GM23248 (cell line): ENCODE data around the gene GMCL2. TPM values are rescaled to one million over a fixed set of nuclear protein-coding genes. Genes with fewer than 3 reads are reported as not detected.

Experiments used
- DNase-seq: peaks from one replicate; pipeline ENCODE4 v3.0.0-alpha.2; 2015
- H2AFZ ChIP-seq: fragments of 200-600 bp; sonication (generic); 2 replicates; pipeline ENCODE4 v1.6.1; 2016; ENCODE audit warnings: antibody characterized with exemption
- H3F3A ChIP-seq: fragments of 200-600 bp; sonication (generic); 2 replicates; pipeline ENCODE4 v1.6.1; 2016; ENCODE audit warnings: mild to moderate bottlenecking, antibody characterized with exemption, mixed run types; ENCODE audit not compliant: insufficient read depth
- H3K27ac ChIP-seq: fragments of 200-600 bp; sonication (generic); 2 replicates; pipeline ENCODE4 v1.5.1; 2016; ENCODE audit warnings: mild to moderate bottlenecking
- H3K27me3 ChIP-seq: fragments of 200-600 bp; sonication (generic); replicated peaks from 2 replicates; pipeline ENCODE4 v1.6.1; 2016; ENCODE audit warnings: mild to moderate bottlenecking; ENCODE audit not compliant: insufficient read depth
- H3K36me3 ChIP-seq: fragments of 200-600 bp; sonication (generic); 2 replicates; pipeline ENCODE4 v1.6.1; 2016; ENCODE audit warnings: low read depth, mild to moderate bottlenecking
- H3K4me1 ChIP-seq: fragments of 200-600 bp; sonication (generic); 2 replicates; pipeline ENCODE4 v1.6.1; 2016; ENCODE audit warnings: mild to moderate bottlenecking; ENCODE audit not compliant: insufficient read depth
- H3K4me2 ChIP-seq: fragments of 200-600 bp; sonication (generic); one replicate; pipeline ENCODE4 v1.6.1; 2016; ENCODE audit warnings: mild to moderate bottlenecking; ENCODE audit not compliant: unreplicated experiment
- H3K4me3 ChIP-seq: fragments of 200-600 bp; sonication (generic); 2 replicates; pipeline ENCODE4 v1.5.1; 2016; ENCODE audit warnings: mild to moderate bottlenecking
- H3K79me2 ChIP-seq: fragments of 200-600 bp; sonication (generic); 2 replicates; pipeline ENCODE4 v1.6.1; 2016; ENCODE audit warnings: mild to moderate bottlenecking; ENCODE audit not compliant: insufficient read depth
- H3K9ac ChIP-seq: fragments of 200-600 bp; sonication (generic); 2 replicates; pipeline ENCODE4 v1.6.1; 2016; ENCODE audit warnings: mild to moderate bottlenecking
- H3K9me2 ChIP-seq: fragments of 200-600 bp; sonication (generic); 2 replicates; pipeline ENCODE4 v1.6.1; 2016; ENCODE audit warnings: mixed run types, mild to moderate bottlenecking, moderate library complexity; ENCODE audit not compliant: insufficient read depth
- H3K9me3 ChIP-seq: fragments of 200-600 bp; sonication (generic); one replicate; pipeline ENCODE4 v1.6.1; 2017; ENCODE audit warnings: low read depth
- H4K20me1 ChIP-seq: fragments of 200-600 bp; sonication (generic); 2 replicates; pipeline ENCODE4 v1.6.0; 2016; ENCODE audit not compliant: insufficient read depth
- EZH2 ChIP-seq: fragments of 200-600 bp; sonication (generic); IDR thresholded peaks from 2 replicates; pipeline ENCODE4 v1.6.1; 2018; ENCODE audit warnings: antibody characterized with exemption, mild to moderate bottlenecking; ENCODE audit not compliant: insufficient read depth, poor library complexity, severe bottlenecking
- EZH2phosphoT487 ChIP-seq: fragments of 200-600 bp; sonication (generic); IDR thresholded peaks from 2 replicates; pipeline ENCODE4 v1.6.1; 2018; ENCODE audit warnings: antibody characterized with exemption, moderate library complexity, mild to moderate bottlenecking, low read depth; ENCODE audit not compliant: insufficient read depth
- WGBS, 2 experiments: methylation state at CpG; one replicate each; pipeline ENCODE4 v1.1.6; 2015 to 2017; ENCODE audit warnings: low lambda C conversion rate in 2 of 2, low coverage in 1 of 2; ENCODE audit errors: missing lambda C conversion rate in 2 of 2; 5-methylcytosine and 5-hydroxymethylcytosine counted together
- in situ Hi-C: fragments of 300-500 bp; cut with MboI; formaldehyde crosslinking; loops from 2 replicates; pipeline ENCODE4 v1.15.0; 2020
- polyA plus RNA-seq: library from polyadenylated mRNA; unstranded; fragments of >200 nt; fragmentation: Nextera tagmentation; extraction: Ambion mirVana; gene quantifications from 2 replicates; pipeline ENCODE4 v1.2.1, GENCODE V29; 2016
- total RNA-seq: library from RNA; depleted of rRNA; stranded (reverse); fragments of >200 nt; shearing (Covaris generic); gene quantifications from 2 replicates; pipeline ENCODE4 v1.2.3, GENCODE V29; 2014

The GMCL2 gene
- total and polyA plus RNA-seq, 2 experiments from 2014 or later: not detected

GRCh38 chr5:178149199-178149932 lies 37.8 kb downstream of the GMCL2 start:
- peak; percentile 30 for DNase-seq
- TF ChIP-seq EZH2: no peak
- TF ChIP-seq EZH2phosphoT487: no peak
- H3K27ac ChIP-seq: no peak overlapping the region
- H3K9me3 ChIP-seq: no peaks in the 10 kb centered on the region
- peaks cover 8% of the 10 kb centered on the region; the same call in 1 of the 2 replicates for H3K4me1 ChIP-seq
- no peaks in the 10 kb centered on the region for H3K9me2 ChIP-seq
- no peak overlapping the region for H3K4me2 ChIP-seq
- no peaks in the 10 kb centered on the region for H3K27me3 ChIP-seq
- H2AFZ ChIP-seq: no peak overlapping the region
- H3K9ac ChIP-seq: no peak overlapping the region
- H3F3A ChIP-seq: peaks cover 11% of the 10 kb centered on the region; the same call in 1 of the 2 replicates
- WGBS, 2 experiments: 85 to 88% methylated on average over 11 of the region's 11 CpGs
- peaks cover 17% of the 10 kb centered on the region for H3K36me3 ChIP-seq
- H4K20me1 ChIP-seq: no peaks in the 10 kb centered on the region
- in situ Hi-C loops: no loop called here
- no peak overlapping the region for H3K4me3 ChIP-seq
- H3K79me2 ChIP-seq: peaks cover 19% of the 10 kb centered on the region

- H3K27me3 ChIP-seq: no peaks in the 10 kb centered on the region
- 91 to 92% methylated on average over 15 of the region's 15 CpGs for WGBS, 2 experiments
- no peak overlapping the region for H2AFZ ChIP-seq
- no peaks in the 10 kb centered on the region for H3K9me3 ChIP-seq
- H3K27ac ChIP-seq: no peak overlapping the region
- peaks cover 10% of the 10 kb centered on the region for H3K79me2 ChIP-seq
- in situ Hi-C loops: no loop called here
- peaks cover 3% of the 10 kb centered on the region; the same call in 1 of the 2 replicates for H3K4me1 ChIP-seq
- H3F3A ChIP-seq: peaks cover 11% of the 10 kb centered on the region; the same call in 1 of the 2 replicates
- no peak for DNase-seq
- H4K20me1 ChIP-seq: no peaks in the 10 kb centered on the region
- no peaks in the 10 kb centered on the region for H3K9me2 ChIP-seq
- no peak overlapping the region for H3K4me3 ChIP-seq
- H3K9ac ChIP-seq: no peak overlapping the region
- H3K4me2 ChIP-seq: no peak overlapping the region
- no peak for TF ChIP-seq EZH2phosphoT487
- no peak for TF ChIP-seq EZH2
- peaks cover 17% of the 10 kb centered on the region for H3K36me3 ChIP-seq
Measured at GRCh38 chr5:178147406-178147805, 39.8 kb downstream of the GMCL2 start.

- Histone ChIP-seq H2AFZ (no peak overlapping the region), H3K79me2 (no peaks in the 10 kb centered on the region), H3K4me1 (no peaks in the 10 kb centered on the region), H3K9me3 (no peaks in the 10 kb centered on the region), H3K27ac (no peak overlapping the region), H3K9me2 (no peaks in the 10 kb centered on the region), H3F3A (peaks cover 11% of the 10 kb centered on the region; the same call in 1 of the 2 replicates), H3K36me3 (peaks cover 17% of the 10 kb centered on the region), H4K20me1 (no peaks in the 10 kb centered on the region), H3K27me3 (no peaks in the 10 kb centered on the region), H3K4me3 (no peak overlapping the region), H3K9ac (no peak overlapping the region), H3K4me2 (no peak overlapping the region)
- peak; percentile 67 for DNase-seq
- no peak for TF ChIP-seq EZH2
- no peak for TF ChIP-seq EZH2phosphoT487
- in situ Hi-C loops: no loop called here
- 68% methylated on average over 14 of the region's 14 CpGs for WGBS, 2 experiments
Measured at GRCh38 chr5:178145965-178146820, 41.0 kb downstream of the GMCL2 start.

- no peak overlapping the region for H3K9ac ChIP-seq
- no peak overlapping the region for H3K4me2 ChIP-seq
- no peak overlapping the region for H2AFZ ChIP-seq
- DNase-seq: no peak
- H4K20me1 ChIP-seq: no peaks in the 10 kb centered on the region
- no peak for TF ChIP-seq EZH2
- no peak for TF ChIP-seq EZH2phosphoT487
- H3K4me3 ChIP-seq: no peak overlapping the region
- no peaks in the 10 kb centered on the region for H3K4me1 ChIP-seq
- peaks cover 14% of the 10 kb centered on the region for H3K36me3 ChIP-seq
- no peaks in the 10 kb centered on the region for H3K9me3 ChIP-seq
- no peak overlapping the region for H3K27ac ChIP-seq
- no peaks in the 10 kb centered on the region for H3K9me2 ChIP-seq
- peaks cover 11% of the 10 kb centered on the region; the same call in 1 of the 2 replicates for H3F3A ChIP-seq
- no peaks in the 10 kb centered on the region for H3K79me2 ChIP-seq
- in situ Hi-C loops: no loop called here
- no peaks in the 10 kb centered on the region for H3K27me3 ChIP-seq
- WGBS, 2 experiments: 53 to 60% methylated on average over 10 of the region's 10 CpGs
Measured at GRCh38 chr5:178143901-178144300, 43.3 kb downstream of the GMCL2 start.
